ENCODE measurements around the gene RIMBP2.

RIMBP2 gene

GRCh38 chr12:130661486-130662255 is 54.4 kb downstream of the RIMBP2 start:
- no peak overlapping the region for H3K4me3 ChIP-seq (ENCODE audit: control insufficient read depth, low read depth, low read length)
- TF ChIP-seq, protein P1, sequence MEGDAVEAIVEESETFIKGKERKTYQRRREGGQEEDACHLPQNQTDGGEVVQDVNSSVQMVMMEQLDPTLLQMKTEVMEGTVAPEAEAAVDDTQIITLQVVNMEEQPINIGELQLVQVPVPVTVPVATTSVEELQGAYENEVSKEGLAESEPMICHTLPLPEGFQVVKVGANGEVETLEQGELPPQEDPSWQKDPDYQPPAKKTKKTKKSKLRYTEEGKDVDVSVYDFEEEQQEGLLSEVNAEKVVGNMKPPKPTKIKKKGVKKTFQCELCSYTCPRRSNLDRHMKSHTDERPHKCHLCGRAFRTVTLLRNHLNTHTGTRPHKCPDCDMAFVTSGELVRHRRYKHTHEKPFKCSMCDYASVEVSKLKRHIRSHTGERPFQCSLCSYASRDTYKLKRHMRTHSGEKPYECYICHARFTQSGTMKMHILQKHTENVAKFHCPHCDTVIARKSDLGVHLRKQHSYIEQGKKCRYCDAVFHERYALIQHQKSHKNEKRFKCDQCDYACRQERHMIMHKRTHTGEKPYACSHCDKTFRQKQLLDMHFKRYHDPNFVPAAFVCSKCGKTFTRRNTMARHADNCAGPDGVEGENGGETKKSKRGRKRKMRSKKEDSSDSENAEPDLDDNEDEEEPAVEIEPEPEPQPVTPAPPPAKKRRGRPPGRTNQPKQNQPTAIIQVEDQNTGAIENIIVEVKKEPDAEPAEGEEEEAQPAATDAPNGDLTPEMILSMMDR (conservative IDR thresholded peaks at IDR 0.05; ENCODE audit: control insufficient read depth, insufficient read depth, low read depth, low read length) = no peak
- no peak for DNase-seq (ENCODE audit: low read depth)

DNA sequence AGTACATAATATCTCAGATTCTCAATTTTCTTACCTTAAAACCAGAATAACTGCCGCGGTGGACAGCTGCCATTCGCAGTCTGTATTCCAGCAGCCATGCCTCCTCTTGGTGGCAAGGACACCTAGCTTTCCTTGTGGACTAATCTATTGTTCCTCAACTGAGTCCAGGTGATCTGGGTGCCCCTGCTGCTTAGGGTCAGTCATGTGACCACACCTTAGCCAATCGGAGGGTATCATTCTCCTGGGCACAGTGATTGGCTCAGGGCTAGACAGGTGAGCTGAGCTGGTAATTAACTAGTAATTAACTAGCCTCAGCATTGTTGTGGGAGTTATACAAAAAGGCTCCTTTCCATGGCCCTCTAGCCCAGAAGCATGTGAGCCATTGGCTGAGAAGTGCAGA is 55.0 kb downstream of the RIMBP2 start:
- no peak overlapping the region for H3K4me3 ChIP-seq (ENCODE audit: control insufficient read depth, low read depth, low read length)
- TF ChIP-seq, protein P1 (conservative IDR thresholded peaks at IDR 0.05; ENCODE audit: control insufficient read depth, insufficient read depth, low read depth, low read length) = no peak
- no peak for DNase-seq (ENCODE audit: low read depth)

- no peak overlapping the region for H3K4me3 ChIP-seq (ENCODE audit: control insufficient read depth, low read depth, low read length)
- TF ChIP-seq, protein P1 (conservative IDR thresholded peaks at IDR 0.05; ENCODE audit: control insufficient read depth, insufficient read depth, low read depth, low read length) = no peak
- DNase-seq (ENCODE audit: low read depth) = no peak
Measured at GRCh38 chr12:130658145-130658911, 57.8 kb downstream of the RIMBP2 start.

DNA sequence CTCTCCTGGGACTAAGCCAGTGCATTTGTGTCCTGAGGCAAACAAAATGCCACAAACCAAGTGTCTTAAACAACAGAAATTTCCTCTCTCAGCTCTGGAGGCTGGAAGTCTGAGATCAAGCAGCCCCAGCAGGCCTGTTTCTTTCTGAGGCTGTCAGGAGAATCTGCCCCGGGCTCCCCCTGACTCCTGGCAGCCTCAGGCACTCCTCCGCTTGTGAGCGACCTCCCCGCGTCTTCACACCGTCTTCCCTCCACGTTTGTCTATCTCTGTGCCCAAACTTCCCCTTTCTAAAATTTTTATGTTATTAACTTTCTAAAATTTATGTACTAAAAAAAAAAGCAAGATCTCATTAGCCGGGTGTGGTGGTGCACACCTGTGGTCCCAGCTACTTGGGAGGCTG is 59.7 kb downstream of the RIMBP2 start:
- TF ChIP-seq, protein P1 (conservative IDR thresholded peaks at IDR 0.05; ENCODE audit: control insufficient read depth, insufficient read depth, low read depth, low read length) = no peak

GRCh38 chr12:130655881-130656280 is 60.2 kb downstream of the RIMBP2 start:
- no peak overlapping the region for H3K4me3 ChIP-seq (ENCODE audit: control insufficient read depth, low read depth, low read length)
- TF ChIP-seq, protein P1 (conservative IDR thresholded peaks at IDR 0.05; ENCODE audit: control insufficient read depth, insufficient read depth, low read depth, low read length) = no peak
- DNase-seq (ENCODE audit: low read depth) = no peak

More for the DNA sequence above, 59.7 kb downstream of the RIMBP2 start:
- DNase-seq (ENCODE audit: low read depth) = no peak
- H3K4me3 ChIP-seq (ENCODE audit: control insufficient read depth, low read depth, low read length) = no peak overlapping the region

- TF ChIP-seq, protein P1 (conservative IDR thresholded peaks at IDR 0.05; ENCODE audit: control insufficient read depth, insufficient read depth, low read depth, low read length) = no peak
- no peak overlapping the region for H3K4me3 ChIP-seq (ENCODE audit: control insufficient read depth, low read depth, low read length)
- DNase-seq (ENCODE audit: low read depth) = no peak
Measured at GRCh38 chr12:130655010-130655409, 61.1 kb downstream of the RIMBP2 start.

Measured in fibroblast of mammary gland (primary cell).